ENCODE measurements around the gene DNASE1L2. TPM values are rescaled to one million over a fixed set of nuclear protein-coding genes. Genes with fewer than 3 reads are reported as not detected.

The DNASE1L2 gene
- polyA plus RNA-seq, 1 experiment, result 0.38 TPM

- POLR2A ChIA-PET, result no interaction called here
- Histone ChIP-seq H3K4me3 (ENCODE audit: low read depth, low read length) (no peak overlapping the region), H3K36me3 (ENCODE audit: control insufficient read depth, insufficient read depth, low read length) (peaks cover 43% of the 10 kb centered on the region), H3K27me3 (ENCODE audit: control insufficient read depth, insufficient read depth, low read length) (no peaks in the 10 kb centered on the region)
- DNase-seq (ENCODE audit: low read depth), result no peak
- no peak for TF ChIP-seq CTCF (IDR thresholded peaks at IDR 0.05; ENCODE audit: insufficient read depth, low read depth, low read length)
- CTCF ChIA-PET, result no interaction called here
These were observed 3.0 kb upstream of the DNASE1L2 start for GRCh38 chr16:2233046-2233775.

GRCh38 chr16:2233872-2234812 is 2.1 kb upstream of the DNASE1L2 start:
- Histone ChIP-seq H3K36me3 (ENCODE audit: control insufficient read depth, insufficient read depth, low read length) (peaks cover 36% of the 10 kb centered on the region), H3K27me3 (ENCODE audit: control insufficient read depth, insufficient read depth, low read length) (no peaks in the 10 kb centered on the region), H3K4me3 (ENCODE audit: low read depth, low read length) (no peak overlapping the region)
- no peak for TF ChIP-seq CTCF (IDR thresholded peaks at IDR 0.05; ENCODE audit: insufficient read depth, low read depth, low read length)
- CTCF ChIA-PET, result no interaction called here
- POLR2A ChIA-PET, result no interaction called here
- no peak for DNase-seq (ENCODE audit: low read depth)

GRCh38 chr16:2234813-2235170 is 1.5 kb upstream of the DNASE1L2 start:
- DNase-seq (ENCODE audit: low read depth), result no peak
- H3K36me3 ChIP-seq (ENCODE audit: control insufficient read depth, insufficient read depth, low read length), result peaks cover 33% of the 10 kb centered on the region
- H3K4me3 ChIP-seq (ENCODE audit: low read depth, low read length), result no peak overlapping the region
- ChIA-PET POLR2A (no interaction called here), CTCF (no interaction called here)
- no peaks in the 10 kb centered on the region for H3K27me3 ChIP-seq (ENCODE audit: control insufficient read depth, insufficient read depth, low read length)
- TF ChIP-seq CTCF (IDR thresholded peaks at IDR 0.05; ENCODE audit: insufficient read depth, low read depth, low read length), result no peak

GRCh38 chr16:2235234-2235651 is 1.0 kb upstream of the DNASE1L2 start:
- CTCF ChIA-PET, result no interaction called here
- POLR2A ChIA-PET, result no interaction called here
- peaks cover 33% of the 10 kb centered on the region for H3K36me3 ChIP-seq (ENCODE audit: control insufficient read depth, insufficient read depth, low read length)

More at GRCh38 chr16:2235234-2235651, 1.0 kb upstream of the DNASE1L2 start:
- DNase-seq (ENCODE audit: low read depth), result no peak
- TF ChIP-seq CTCF (IDR thresholded peaks at IDR 0.05; ENCODE audit: insufficient read depth, low read depth, low read length), result no peak
- no peak overlapping the region for H3K4me3 ChIP-seq (ENCODE audit: low read depth, low read length)
- H3K27me3 ChIP-seq (ENCODE audit: control insufficient read depth, insufficient read depth, low read length), result no peaks in the 10 kb centered on the region

Data from BJ (cell line).